OCI-LY7 (cell line): ENCODE data around the gene MEF2C.

Source experiments
- CTCF ChIP-seq: fragments of 200-600 bp; sonication (generic); conservative IDR thresholded peaks from 2 replicates; pipeline ENCODE4 v1.5.1; 2014; ENCODE audit warnings: mild to moderate bottlenecking, antibody characterized with exemption, low read length, moderate library complexity, mixed read lengths
- EZH2phosphoT487 ChIP-seq: fragments of 200-600 bp; sonication (generic); IDR thresholded peaks from 2 replicates; pipeline ENCODE4 v1.6.1; 2018; ENCODE audit warnings: low read depth, borderline replicate concordance, mild to moderate bottlenecking, mixed run types, antibody characterized with exemption, low read length, moderate library complexity, mixed read lengths

- TF ChIP-seq CTCF (no peak), EZH2phosphoT487 (no peak)
Measured at GRCh38 chr5:88813805-88814575, 69.0 kb downstream of the MEF2C start.
